GM12892 (cell line): ENCODE data around the gene F2RL3.

Experiments
- POLR2A ChIP-seq: IDR thresholded peaks from 2 replicates; pipeline ENCODE4 v1.6.1; 2011; ENCODE audit warnings: low read depth, low read length, control low read depth
- POLR2AphosphoS5 ChIP-seq: IDR thresholded peaks from 2 replicates; pipeline ENCODE4 v1.6.1; 2011; ENCODE audit warnings: low read depth, low read length, control low read depth
- TAF1 ChIP-seq: IDR thresholded peaks from 2 replicates; pipeline ENCODE4 v1.6.1; 2011; ENCODE audit warnings: low read depth, mild to moderate bottlenecking, control low read depth, low read length, borderline replicate concordance

- no peak for TF ChIP-seq POLR2AphosphoS5
- no peak for TF ChIP-seq POLR2A
- no peak for TF ChIP-seq TAF1
Measured at GRCh38 chr19:16922592-16922934, 33.8 kb downstream of the F2RL3 start.
